ENCODE data around the gene ATP2B1.

- TF ChIP-seq GATA2 (IDR thresholded peaks at IDR 0.05; ENCODE audit: low read depth, low read length) (no peak), GATA3 (IDR thresholded peaks at IDR 0.05; ENCODE audit: low read depth, low read length) (no peak)
Measured at GRCh38 chr12:89736995-89737394, 28.4 kb upstream of the ATP2B1 start.

Measured in SH-SY5Y (cell line).